ENCODE results near the gene SCGB1D1.
A peak's percentile ranks its signal among the peaks of the same experiment; 100 is the strongest.
"Not testable (repeated sequence)": the region's sequence is repeated elsewhere in the genome, so short reads cannot be mapped to it uniquely, and the experiment has no call there.

Gene SCGB1D1

GRCh38 chr11:62153617-62154016, 36.4 kb upstream of the SCGB1D1 start:
- H3K4me3 ChIP-seq (ENCODE audit: low read length), result no peak overlapping the region
- no peak for DNase-seq (ENCODE audit: low read depth, low spot score)

GRCh38 chr11:62157603-62158002, 32.4 kb upstream of the SCGB1D1 start:
- H3K4me3 ChIP-seq (ENCODE audit: low read length), result no peak overlapping the region
- no peak for DNase-seq (ENCODE audit: low read depth, low spot score)

GRCh38 chr11:62166371-62166770, 23.6 kb upstream of the SCGB1D1 start:
- no peak overlapping the region for H3K4me3 ChIP-seq (ENCODE audit: low read length)
- no peak for DNase-seq (ENCODE audit: low read depth, low spot score)

DNA sequence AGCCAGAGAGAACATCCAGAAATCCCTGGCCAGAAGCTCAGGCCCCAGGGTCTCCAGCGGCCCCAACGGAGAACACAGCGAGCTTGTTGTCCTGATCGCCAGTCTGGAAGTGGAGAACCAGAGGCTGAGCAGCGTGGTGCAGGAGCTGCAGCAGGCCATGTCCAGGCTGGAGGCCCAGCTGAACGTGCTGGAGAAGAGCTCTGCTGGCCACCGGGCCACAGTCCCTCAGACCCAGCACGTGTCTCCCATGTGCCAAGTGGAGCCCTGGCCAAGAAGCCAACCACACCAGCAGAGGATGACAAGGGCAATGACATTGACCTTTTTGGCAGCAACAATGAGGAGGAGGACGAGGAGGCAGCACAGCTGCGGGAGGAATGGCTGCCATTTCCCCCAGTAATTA, 20.6 kb upstream of the SCGB1D1 start:
- no peak for DNase-seq (ENCODE audit: low read depth, low spot score)
- no peak overlapping the region for H3K4me3 ChIP-seq (ENCODE audit: low read length)

DNA sequence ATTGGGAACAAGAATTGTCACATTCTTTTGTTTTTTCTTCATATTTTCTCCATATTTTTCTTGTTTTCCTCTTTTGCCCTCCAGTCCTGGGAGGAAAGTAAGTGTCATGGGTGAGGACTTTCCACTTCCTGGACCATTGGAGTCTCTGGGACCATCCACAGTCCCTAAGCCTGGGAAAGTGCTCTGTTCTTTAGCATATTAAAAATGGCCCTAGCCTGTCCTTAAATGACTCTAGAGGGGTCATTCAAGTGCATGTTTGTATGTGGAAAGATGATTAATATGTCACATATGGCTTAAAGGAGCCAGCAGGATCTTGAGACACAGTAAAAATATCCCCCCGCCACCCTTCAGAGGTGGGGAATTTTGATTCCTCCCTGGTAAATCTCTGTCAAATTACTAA, 20.1 kb upstream of the SCGB1D1 start:
- no peak overlapping the region for H3K4me3 ChIP-seq (ENCODE audit: low read length)
- no peak for DNase-seq (ENCODE audit: low read depth, low spot score)

- no peak overlapping the region for H3K4me3 ChIP-seq (ENCODE audit: low read length)
- DNase-seq (ENCODE audit: low read depth, low spot score), result peak; percentile 87
Measured at GRCh38 chr11:62171261-62171723, 18.7 kb upstream of the SCGB1D1 start.

DNA sequence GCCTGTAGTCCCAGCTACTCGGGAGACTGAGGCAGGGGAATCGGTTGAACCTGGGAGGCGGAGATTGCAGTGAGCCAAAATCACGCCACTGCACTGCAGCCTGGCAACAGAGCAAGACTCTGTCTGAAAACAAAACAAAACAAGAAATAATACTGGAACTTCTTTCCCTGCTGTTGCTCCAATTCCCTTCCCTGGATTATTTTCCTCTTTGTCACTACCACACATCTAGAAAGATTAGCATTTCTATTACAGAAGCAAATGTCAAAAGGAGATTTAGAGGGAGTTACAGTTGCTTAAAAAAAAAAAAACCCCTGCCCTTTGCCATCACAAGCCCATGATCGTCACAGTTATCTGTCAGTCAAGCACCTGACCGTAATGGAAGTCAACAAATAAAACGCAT, 17.7 kb upstream of the SCGB1D1 start:
- no peak for DNase-seq (ENCODE audit: low read depth, low spot score)
- H3K4me3 ChIP-seq (ENCODE audit: low read length), result no peak overlapping the region

- H3K4me3 ChIP-seq (ENCODE audit: low read length), result no peak overlapping the region
- DNase-seq (ENCODE audit: low read depth, low spot score), result no peak
Measured at GRCh38 chr11:62176766-62177165, 13.2 kb upstream of the SCGB1D1 start.

- no peak overlapping the region for H3K4me3 ChIP-seq (ENCODE audit: low read length)
- no peak for DNase-seq (ENCODE audit: low read depth, low spot score)
Measured at GRCh38 chr11:62179995-62180394, 10.0 kb upstream of the SCGB1D1 start.

GRCh38 chr11:62181097-62181496, 8.9 kb upstream of the SCGB1D1 start:
- H3K4me3 ChIP-seq (ENCODE audit: low read length), result no peak overlapping the region
- DNase-seq (ENCODE audit: low read depth, low spot score), result no peak

DNA sequence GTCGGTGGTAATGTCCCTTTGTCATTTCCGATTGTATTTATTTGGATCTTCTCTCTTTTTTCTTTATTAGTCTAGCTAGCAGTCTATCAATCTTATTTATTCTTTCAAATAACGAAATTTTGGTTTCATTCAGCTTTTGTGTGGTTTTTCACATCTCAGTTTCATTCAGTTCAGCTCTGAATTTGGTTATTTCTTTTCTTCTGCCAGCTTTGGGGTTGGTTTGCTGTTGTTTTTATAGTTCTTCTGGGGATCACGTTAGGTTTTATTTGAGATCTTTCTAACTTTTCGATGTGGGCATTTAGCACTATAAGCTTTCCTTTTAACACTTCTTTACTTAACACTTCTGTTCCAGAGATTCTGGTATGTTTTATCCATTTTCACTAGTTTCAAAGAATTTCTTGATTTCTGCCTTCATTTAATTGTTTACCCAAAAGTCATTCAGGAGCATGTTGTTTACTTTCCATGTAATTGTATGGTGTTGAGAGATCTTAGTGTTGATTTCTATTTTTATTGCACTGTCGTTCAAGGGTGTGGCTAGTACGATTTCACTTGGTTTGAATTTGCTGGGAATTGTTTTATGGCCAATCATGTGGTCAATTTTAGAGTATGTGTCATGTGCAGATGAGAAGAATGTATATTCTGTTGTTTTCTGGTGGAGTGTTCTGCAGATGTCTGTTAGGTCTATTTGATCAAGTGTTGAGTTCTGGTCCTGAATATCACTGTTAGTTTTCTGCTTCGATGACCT, 7.7 kb upstream of the SCGB1D1 start:
- DNase-seq (ENCODE audit: low read depth, low spot score), result no peak
- H3K4me3 ChIP-seq (ENCODE audit: low read length), result no peak overlapping the region

- no peak for DNase-seq (ENCODE audit: low read depth, low spot score)
- no peak overlapping the region for H3K4me3 ChIP-seq (ENCODE audit: low read length)
Measured at GRCh38 chr11:62186195-62186594, 3.8 kb upstream of the SCGB1D1 start.

DNA sequence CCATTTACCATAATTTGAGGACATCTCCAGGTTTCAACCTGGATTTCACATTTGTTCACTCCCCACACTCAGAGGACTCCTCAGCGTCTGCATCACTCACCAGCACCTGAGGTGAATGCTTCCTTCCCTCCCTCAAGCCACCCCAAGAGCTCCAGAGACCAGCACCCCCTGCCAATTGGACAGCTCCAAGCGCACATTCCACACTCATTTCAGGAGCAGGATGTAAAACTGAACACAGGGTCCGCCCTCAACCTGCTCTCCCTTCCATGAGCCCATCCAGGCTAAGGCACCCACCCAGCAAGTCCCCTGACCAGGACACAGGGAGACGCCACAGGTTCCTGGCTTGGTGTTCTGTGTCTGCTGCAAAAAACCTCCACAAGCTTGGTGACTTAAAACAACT, 3.9 kb downstream of the SCGB1D1 start:
- no peak for DNase-seq (ENCODE audit: low read depth, low spot score)
- H3K4me3 ChIP-seq (ENCODE audit: low read length), result no peak overlapping the region

GRCh38 chr11:62195010-62195409, 5.0 kb downstream of the SCGB1D1 start:
- H3K4me3 ChIP-seq (ENCODE audit: low read length); DNase-seq (ENCODE audit: low read depth, low spot score): not testable (repeated sequence)

DNA sequence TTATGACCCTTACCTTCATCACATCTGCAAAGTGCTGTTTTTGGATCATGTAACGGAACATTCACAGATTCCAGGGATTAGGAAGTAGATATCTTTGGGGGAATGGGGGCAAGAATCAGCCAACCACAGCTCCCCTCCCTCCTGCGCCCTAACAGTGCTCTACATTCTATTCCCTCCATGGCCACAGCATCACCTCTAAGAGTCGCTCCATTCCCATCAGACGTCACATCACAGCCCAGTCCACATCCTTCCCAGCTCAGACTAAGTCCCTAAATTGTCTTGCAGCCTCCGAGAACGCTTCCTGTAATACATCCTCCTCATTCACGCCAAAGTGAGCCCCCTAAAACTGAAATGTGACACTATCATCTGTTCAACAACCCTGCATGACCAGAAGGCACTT, 5.9 kb downstream of the SCGB1D1 start:
- H3K4me3 ChIP-seq (ENCODE audit: low read length), result no peak overlapping the region
- DNase-seq (ENCODE audit: low read depth, low spot score), result no peak

DNA sequence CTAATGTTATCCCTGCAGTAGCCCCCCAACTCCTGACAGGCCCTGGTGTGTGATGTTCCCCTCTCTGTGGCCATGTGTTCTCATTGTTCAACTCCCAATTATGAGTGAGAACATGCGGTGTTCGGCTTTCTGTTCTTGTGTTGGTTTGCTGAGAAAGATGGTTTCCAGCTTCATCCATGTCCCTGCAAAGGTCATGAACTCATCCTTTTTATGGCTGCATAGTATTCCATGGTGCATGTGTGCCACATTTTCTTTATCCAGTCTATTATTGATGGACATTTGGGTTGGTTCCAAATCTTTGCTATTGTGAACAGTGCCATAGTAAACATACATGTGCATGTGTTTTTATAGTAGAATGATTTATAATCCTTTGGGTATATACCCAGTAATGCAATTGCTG, 7.4 kb downstream of the SCGB1D1 start:
- not testable (repeated sequence) for DNase-seq (ENCODE audit: low read depth, low spot score); H3K4me3 ChIP-seq (ENCODE audit: low read length)

- H3K4me3 ChIP-seq (ENCODE audit: low read length), result no peak overlapping the region
- no peak for DNase-seq (ENCODE audit: low read depth, low spot score)
Measured at GRCh38 chr11:62201376-62201775, 11.4 kb downstream of the SCGB1D1 start.

DNA sequence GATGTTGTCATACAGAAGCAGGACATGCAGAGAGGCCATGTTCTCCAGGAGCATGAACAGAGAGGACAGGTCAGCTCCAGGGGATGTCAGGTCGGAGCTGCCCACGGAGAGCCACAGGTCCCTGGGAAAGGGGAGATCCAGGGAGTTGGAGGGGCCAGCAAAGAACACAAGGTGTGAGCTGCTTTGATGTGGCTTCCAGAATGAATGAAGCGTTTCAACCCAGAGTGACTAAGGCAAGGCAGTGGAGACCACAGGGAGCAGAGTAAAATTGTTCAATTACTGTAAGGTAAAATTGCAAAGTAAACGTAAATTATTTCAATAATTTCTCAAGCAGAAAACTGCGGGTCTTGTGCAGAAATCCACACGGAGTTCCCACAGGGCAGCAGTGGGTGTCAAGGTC, 12.9 kb downstream of the SCGB1D1 start:
- H3K4me3 ChIP-seq (ENCODE audit: low read length), result no peak overlapping the region
- no peak for DNase-seq (ENCODE audit: low read depth, low spot score)

GRCh38 chr11:62204430-62204829, 14.4 kb downstream of the SCGB1D1 start:
- H3K4me3 ChIP-seq (ENCODE audit: low read length), result no peak overlapping the region
- no peak for DNase-seq (ENCODE audit: low read depth, low spot score)

DNA sequence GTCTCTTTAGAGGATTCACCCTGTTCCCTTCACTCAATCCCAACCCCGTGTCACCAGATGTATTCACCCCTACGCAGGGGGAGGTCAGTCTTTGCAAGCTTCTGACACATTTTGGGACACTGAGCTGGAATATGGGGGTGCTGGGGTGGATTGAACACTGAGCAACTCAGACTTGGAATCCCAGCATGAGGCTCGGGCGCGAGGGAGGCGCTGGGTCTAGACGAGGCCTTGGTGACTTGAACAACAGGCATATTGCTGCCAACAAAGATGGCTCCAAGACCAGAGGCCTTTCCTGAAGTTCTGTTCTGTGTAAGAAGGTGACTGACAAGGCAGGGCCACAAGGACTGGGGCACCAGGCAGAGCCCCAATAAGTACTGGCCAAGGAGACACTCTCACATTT, 15.4 kb downstream of the SCGB1D1 start:
- DNase-seq (ENCODE audit: low read depth, low spot score), result no peak
- H3K4me3 ChIP-seq (ENCODE audit: low read length), result no peak overlapping the region

GRCh38 chr11:62206276-62207066, 16.5 kb downstream of the SCGB1D1 start:
- DNase-seq (ENCODE audit: low read depth, low spot score); H3K4me3 ChIP-seq (ENCODE audit: low read length): not testable (repeated sequence)
